GM19372 (cell line): ENCODE measurements around the gene GCGR.

Experiments used
- ATAC-seq: cut with Tn5 transposase; IDR thresholded peaks from one replicate; pipeline ENCODE4 v1.9.1; 2021; ENCODE audit warnings: mild to moderate bottlenecking, low read depth, moderate library complexity; ENCODE audit not compliant: unreplicated experiment

GCGR gene

GRCh38 chr17:81811705-81812570 lies 8.0 kb downstream of the GCGR start:
- ATAC-seq, result no peak

GRCh38 chr17:81812571-81813370 lies 8.8 kb downstream of the GCGR start:
- ATAC-seq, result no peak

GRCh38 chr17:81813371-81813684 lies 9.4 kb downstream of the GCGR start:
- no peak for ATAC-seq

GRCh38 chr17:81813861-81814683 lies 10.1 kb downstream of the GCGR start:
- ATAC-seq, result no peak

- no peak for ATAC-seq
These were observed 11.0 kb downstream of the GCGR start for GRCh38 chr17:81814748-81815645.

GRCh38 chr17:81815646-81815986 lies 11.7 kb downstream of the GCGR start:
- no peak for ATAC-seq

- ATAC-seq, result no peak
These were observed 13.8 kb downstream of the GCGR start for GRCh38 chr17:81817758-81818147.

GRCh38 chr17:81819708-81820107 lies 15.8 kb downstream of the GCGR start:
- ATAC-seq, result no peak

- no peak for ATAC-seq
These were observed 17.2 kb downstream of the GCGR start for GRCh38 chr17:81821147-81821546.

- ATAC-seq, result no peak
These were observed 17.8 kb downstream of the GCGR start for GRCh38 chr17:81821603-81822311.

- no peak for ATAC-seq
These were observed 18.3 kb downstream of the GCGR start for GRCh38 chr17:81822312-81822637.

GRCh38 chr17:81822996-81823819 lies 19.3 kb downstream of the GCGR start:
- no peak for ATAC-seq

GRCh38 chr17:81823820-81824550 lies 20.0 kb downstream of the GCGR start:
- ATAC-seq, result no peak

GRCh38 chr17:81824595-81824994 lies 20.6 kb downstream of the GCGR start:
- no peak for ATAC-seq

- no peak for ATAC-seq
These were observed 22.0 kb downstream of the GCGR start for GRCh38 chr17:81825841-81826466.

GRCh38 chr17:81828656-81829055 lies 24.7 kb downstream of the GCGR start:
- no peak for ATAC-seq

- no peak for ATAC-seq
These were observed 25.9 kb downstream of the GCGR start for GRCh38 chr17:81829858-81830257.

- no peak for ATAC-seq
These were observed 27.6 kb downstream of the GCGR start for GRCh38 chr17:81831563-81831956.
